HepG2 (cell line): ENCODE data around the gene SH2D3C. TPM values are rescaled to one million over a fixed set of nuclear protein-coding genes. Genes with fewer than 3 reads are reported as not detected.
A peak's percentile ranks its signal among the peaks of the same experiment; 100 is the strongest.

ENCODE experiments used
- ARNT ChIP-seq: fragments of 450-650 bp; IDR thresholded peaks from 2 replicates; pipeline ENCODE4 v1.6.1; 2017
- IRF2 ChIP-seq: IDR thresholded peaks from 2 replicates; pipeline ENCODE4 v1.6.1; 2018; ENCODE audit warnings: missing genetic modification reagents, missing compliant biosample characterization
- ISX ChIP-seq: sonication (generic); formaldehyde crosslinking; conservative IDR thresholded peaks from 2 replicates; pipeline ENCODE4 v1.5.0; 2020; ENCODE audit warnings: missing genetic modification reagents
- PTBP1 ChIP-seq: fragments of 200-400 bp; formaldehyde crosslinking; IDR thresholded peaks from 2 replicates; pipeline ENCODE4 v1.6.1; 2018; ENCODE audit warnings: low read length, low read depth; ENCODE audit not compliant: poor library complexity, severe bottlenecking
- WIZ ChIP-seq: sonication (generic); formaldehyde crosslinking; IDR thresholded peaks from 2 replicates; pipeline ENCODE4 v1.5.1; 2020; ENCODE audit warnings: mild to moderate bottlenecking, missing genetic modification reagents
- ZBTB7B ChIP-seq: sonication (generic); formaldehyde crosslinking; IDR thresholded peaks from 2 replicates; pipeline ENCODE4 v1.4.0; 2020; ENCODE audit warnings: missing genetic modification reagents
- ZFP41 ChIP-seq: sonication (generic); formaldehyde crosslinking; IDR thresholded peaks from 2 replicates; pipeline ENCODE4 v1.4.0; 2020; ENCODE audit warnings: mild to moderate bottlenecking, missing genetic modification reagents, borderline replicate concordance
- ZMYM2 ChIP-seq: sonication (generic); formaldehyde crosslinking; IDR thresholded peaks from 2 replicates; pipeline ENCODE4 v1.8.0; 2022; ENCODE audit warnings: mild to moderate bottlenecking, missing genetic modification reagents
- ZNF20 ChIP-seq: sonication (generic); formaldehyde crosslinking; IDR thresholded peaks from 2 replicates; pipeline ENCODE4 v1.4.0; 2020; ENCODE audit warnings: mild to moderate bottlenecking, moderate library complexity, missing genetic modification reagents
- ZNF530 ChIP-seq: sonication (generic); formaldehyde crosslinking; IDR thresholded peaks from 2 replicates; pipeline ENCODE4 v1.5.0; 2020; ENCODE audit warnings: low read depth, mild to moderate bottlenecking, missing genetic modification reagents
- ZNF598 ChIP-seq: sonication (generic); formaldehyde crosslinking; IDR thresholded peaks from 2 replicates; pipeline ENCODE4 v1.5.1; 2020; ENCODE audit warnings: mild to moderate bottlenecking, missing genetic modification reagents, borderline replicate concordance
- ZNF678 ChIP-seq: sonication (generic); formaldehyde crosslinking; IDR thresholded peaks from 2 replicates; pipeline ENCODE4 v1.4.0; 2020; ENCODE audit warnings: mild to moderate bottlenecking, missing genetic modification reagents
- ZNF746 ChIP-seq: sonication (generic); formaldehyde crosslinking; IDR thresholded peaks from 2 replicates; pipeline ENCODE4 v1.8.0; 2022; ENCODE audit warnings: mild to moderate bottlenecking, missing genetic modification reagents
- polyA plus RNA-seq, 8 experiments: library from polyadenylated mRNA; depleted of rRNA in 3 of 8; stranded (reverse) in 7 of 8; unstranded in 1 of 8; fragments of >200 nt; fragmentation: Illumina TruSeq in 4 of 8; extraction: Trizol in 4 of 8; gene quantifications; 2 replicates each; pipeline versions ENCODE4 v1.2.1 to v1.2.3, GENCODE V29; 2011 to 2016; ENCODE audit warnings: low read depth in 4 of 8, missing spikeins in 1 of 8, mixed read lengths in 1 of 8; ENCODE audit not compliant: insufficient read depth in 1 of 8
- total RNA-seq, 5 experiments: library from RNA; depleted of rRNA; stranded (reverse); fragments of >200 nt; fragmentation: Illumina TruSeq; extraction: Trizol; gene quantifications; 2 replicates each; pipeline ENCODE4 v1.2.3, GENCODE V29; 2016; ENCODE audit warnings: low read depth in 1 of 5
- TF ChIP-seq, protein P1 (sequence below): sonication (generic); formaldehyde crosslinking; IDR thresholded peaks from 2 replicates; pipeline ENCODE4 v1.5.0; 2020; ENCODE audit warnings: mild to moderate bottlenecking, missing genetic modification reagents
- TF ChIP-seq, protein P2 (sequence below): sonication (generic); formaldehyde crosslinking; IDR thresholded peaks from 2 replicates; pipeline ENCODE4 v1.5.0; 2020; ENCODE audit warnings: missing genetic modification reagents
- TF ChIP-seq, protein P3 (sequence below): sonication (generic); formaldehyde crosslinking; IDR thresholded peaks from 2 replicates; pipeline ENCODE4 v1.8.1; 2023; ENCODE audit warnings: missing genetic modification reagents, inconsistent platforms, borderline replicate concordance
- TF ChIP-seq, protein P4 (sequence below): sonication (generic); formaldehyde crosslinking; IDR thresholded peaks from 2 replicates; pipeline ENCODE4 v1.4.0; 2020; ENCODE audit warnings: mild to moderate bottlenecking, missing genetic modification reagents
- TF ChIP-seq, protein P5 (sequence below): sonication (generic); formaldehyde crosslinking; IDR thresholded peaks from 2 replicates; pipeline ENCODE4 v1.9.0; 2022; ENCODE audit warnings: missing genetic modification reagents, mild to moderate bottlenecking, borderline replicate concordance
- TF ChIP-seq, protein P6 (sequence below): sonication (generic); formaldehyde crosslinking; IDR thresholded peaks from 2 replicates; pipeline ENCODE4 v1.4.0; 2020; ENCODE audit warnings: missing genetic modification reagents

SH2D3C gene
- total and polyA plus RNA-seq, 2 of the 13 experiments (the other 11 are each of a cell fraction or from before 2014, with no cell fraction given), result not detected

DNA sequence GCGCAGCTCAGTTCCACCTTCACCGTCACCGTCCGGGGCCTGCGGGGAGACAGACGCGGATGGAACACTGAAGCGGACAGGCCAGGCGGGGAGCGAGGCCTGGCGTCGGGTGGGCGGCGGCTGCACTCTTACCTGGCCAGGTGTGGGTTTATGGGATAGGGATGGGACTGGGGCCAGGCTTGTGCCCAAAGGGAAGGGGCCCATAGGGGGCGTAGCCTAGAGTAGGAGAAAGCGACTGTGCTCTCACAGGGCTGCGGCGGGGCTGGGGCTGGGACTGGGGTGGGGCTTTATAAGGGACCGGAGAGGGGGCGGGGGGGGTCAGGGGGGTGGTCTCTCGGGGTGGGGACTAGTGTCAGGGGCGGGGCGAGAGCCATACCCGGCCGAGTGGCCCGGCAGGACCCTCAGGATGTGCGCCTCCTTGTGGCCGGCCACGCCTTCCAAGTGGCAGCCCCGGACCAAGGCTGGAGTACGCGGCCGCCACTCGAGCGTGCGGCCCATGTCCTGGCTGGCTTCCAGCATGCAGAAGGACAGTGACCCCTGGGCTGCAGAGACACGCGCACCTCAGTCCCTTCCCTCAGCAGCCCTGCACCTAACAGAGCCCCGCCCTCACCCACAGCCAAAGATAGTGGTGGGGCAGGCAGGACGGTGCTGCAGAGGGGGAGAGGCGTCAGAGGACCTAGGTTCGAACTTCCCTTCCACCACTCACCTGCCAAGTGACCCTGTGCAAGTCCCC lies 47.0 kb upstream of the SH2D3C start (continued):
- TF ChIP-seq, protein P1, sequence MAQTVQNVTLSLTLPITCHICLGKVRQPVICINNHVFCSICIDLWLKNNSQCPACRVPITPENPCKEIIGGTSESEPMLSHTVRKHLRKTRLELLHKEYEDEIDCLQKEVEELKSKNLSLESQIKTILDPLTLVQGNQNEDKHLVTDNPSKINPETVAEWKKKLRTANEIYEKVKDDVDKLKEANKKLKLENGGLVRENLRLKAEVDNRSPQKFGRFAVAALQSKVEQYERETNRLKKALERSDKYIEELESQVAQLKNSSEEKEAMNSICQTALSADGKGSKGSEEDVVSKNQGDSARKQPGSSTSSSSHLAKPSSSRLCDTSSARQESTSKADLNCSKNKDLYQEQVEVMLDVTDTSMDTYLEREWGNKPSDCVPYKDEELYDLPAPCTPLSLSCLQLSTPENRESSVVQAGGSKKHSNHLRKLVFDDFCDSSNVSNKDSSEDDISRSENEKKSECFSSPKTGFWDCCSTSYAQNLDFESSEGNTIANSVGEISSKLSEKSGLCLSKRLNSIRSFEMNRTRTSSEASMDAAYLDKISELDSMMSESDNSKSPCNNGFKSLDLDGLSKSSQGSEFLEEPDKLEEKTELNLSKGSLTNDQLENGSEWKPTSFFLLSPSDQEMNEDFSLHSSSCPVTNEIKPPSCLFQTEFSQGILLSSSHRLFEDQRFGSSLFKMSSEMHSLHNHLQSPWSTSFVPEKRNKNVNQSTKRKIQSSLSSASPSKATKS (CRISPR knock-in tag), result no peak
- TF ChIP-seq ZNF20 (CRISPR knock-in tag) (no peak), PTBP1 (no peak), ZNF678 (CRISPR knock-in tag) (no peak), ZNF746 (CRISPR knock-in tag) (no peak), ZMYM2 (no peak; the same call in 1 of the 2 replicates), ZNF598 (no peak), IRF2 (CRISPR knock-in tag) (no peak), ISX (no peak), ZFP41 (CRISPR knock-in tag) (no peak), ZBTB7B (CRISPR knock-in tag) (peak; percentile 76), ZNF530 (CRISPR knock-in tag) (no peak), WIZ (CRISPR knock-in tag) (no peak), ARNT (no peak)
- TF ChIP-seq, protein P2, sequence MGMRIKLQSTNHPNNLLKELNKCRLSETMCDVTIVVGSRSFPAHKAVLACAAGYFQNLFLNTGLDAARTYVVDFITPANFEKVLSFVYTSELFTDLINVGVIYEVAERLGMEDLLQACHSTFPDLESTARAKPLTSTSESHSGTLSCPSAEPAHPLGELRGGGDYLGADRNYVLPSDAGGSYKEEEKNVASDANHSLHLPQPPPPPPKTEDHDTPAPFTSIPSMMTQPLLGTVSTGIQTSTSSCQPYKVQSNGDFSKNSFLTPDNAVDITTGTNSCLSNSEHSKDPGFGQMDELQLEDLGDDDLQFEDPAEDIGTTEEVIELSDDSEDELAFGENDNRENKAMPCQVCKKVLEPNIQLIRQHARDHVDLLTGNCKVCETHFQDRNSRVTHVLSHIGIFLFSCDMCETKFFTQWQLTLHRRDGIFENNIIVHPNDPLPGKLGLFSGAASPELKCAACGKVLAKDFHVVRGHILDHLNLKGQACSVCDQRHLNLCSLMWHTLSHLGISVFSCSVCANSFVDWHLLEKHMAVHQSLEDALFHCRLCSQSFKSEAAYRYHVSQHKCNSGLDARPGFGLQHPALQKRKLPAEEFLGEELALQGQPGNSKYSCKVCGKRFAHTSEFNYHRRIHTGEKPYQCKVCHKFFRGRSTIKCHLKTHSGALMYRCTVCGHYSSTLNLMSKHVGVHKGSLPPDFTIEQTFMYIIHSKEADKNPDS (CRISPR knock-in tag), result peak; percentile 62; the same call in 1 of the 2 replicates
- TF ChIP-seq, protein P3, sequence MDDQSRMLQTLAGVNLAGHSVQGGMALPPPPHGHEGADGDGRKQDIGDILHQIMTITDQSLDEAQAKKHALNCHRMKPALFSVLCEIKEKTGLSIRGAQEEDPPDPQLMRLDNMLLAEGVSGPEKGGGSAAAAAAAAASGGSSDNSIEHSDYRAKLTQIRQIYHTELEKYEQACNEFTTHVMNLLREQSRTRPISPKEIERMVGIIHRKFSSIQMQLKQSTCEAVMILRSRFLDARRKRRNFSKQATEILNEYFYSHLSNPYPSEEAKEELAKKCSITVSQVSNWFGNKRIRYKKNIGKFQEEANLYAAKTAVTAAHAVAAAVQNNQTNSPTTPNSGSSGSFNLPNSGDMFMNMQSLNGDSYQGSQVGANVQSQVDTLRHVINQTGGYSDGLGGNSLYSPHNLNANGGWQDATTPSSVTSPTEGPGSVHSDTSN (CRISPR knock-in tag), result no peak
- TF ChIP-seq, protein P4, sequence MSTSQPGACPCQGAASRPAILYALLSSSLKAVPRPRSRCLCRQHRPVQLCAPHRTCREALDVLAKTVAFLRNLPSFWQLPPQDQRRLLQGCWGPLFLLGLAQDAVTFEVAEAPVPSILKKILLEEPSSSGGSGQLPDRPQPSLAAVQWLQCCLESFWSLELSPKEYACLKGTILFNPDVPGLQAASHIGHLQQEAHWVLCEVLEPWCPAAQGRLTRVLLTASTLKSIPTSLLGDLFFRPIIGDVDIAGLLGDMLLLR (CRISPR knock-in tag), result no peak
- TF ChIP-seq, protein P5, sequence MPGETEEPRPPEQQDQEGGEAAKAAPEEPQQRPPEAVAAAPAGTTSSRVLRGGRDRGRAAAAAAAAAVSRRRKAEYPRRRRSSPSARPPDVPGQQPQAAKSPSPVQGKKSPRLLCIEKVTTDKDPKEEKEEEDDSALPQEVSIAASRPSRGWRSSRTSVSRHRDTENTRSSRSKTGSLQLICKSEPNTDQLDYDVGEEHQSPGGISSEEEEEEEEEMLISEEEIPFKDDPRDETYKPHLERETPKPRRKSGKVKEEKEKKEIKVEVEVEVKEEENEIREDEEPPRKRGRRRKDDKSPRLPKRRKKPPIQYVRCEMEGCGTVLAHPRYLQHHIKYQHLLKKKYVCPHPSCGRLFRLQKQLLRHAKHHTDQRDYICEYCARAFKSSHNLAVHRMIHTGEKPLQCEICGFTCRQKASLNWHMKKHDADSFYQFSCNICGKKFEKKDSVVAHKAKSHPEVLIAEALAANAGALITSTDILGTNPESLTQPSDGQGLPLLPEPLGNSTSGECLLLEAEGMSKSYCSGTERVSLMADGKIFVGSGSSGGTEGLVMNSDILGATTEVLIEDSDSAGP (CRISPR knock-in tag), result peak; percentile 54
- TF ChIP-seq, protein P6, sequence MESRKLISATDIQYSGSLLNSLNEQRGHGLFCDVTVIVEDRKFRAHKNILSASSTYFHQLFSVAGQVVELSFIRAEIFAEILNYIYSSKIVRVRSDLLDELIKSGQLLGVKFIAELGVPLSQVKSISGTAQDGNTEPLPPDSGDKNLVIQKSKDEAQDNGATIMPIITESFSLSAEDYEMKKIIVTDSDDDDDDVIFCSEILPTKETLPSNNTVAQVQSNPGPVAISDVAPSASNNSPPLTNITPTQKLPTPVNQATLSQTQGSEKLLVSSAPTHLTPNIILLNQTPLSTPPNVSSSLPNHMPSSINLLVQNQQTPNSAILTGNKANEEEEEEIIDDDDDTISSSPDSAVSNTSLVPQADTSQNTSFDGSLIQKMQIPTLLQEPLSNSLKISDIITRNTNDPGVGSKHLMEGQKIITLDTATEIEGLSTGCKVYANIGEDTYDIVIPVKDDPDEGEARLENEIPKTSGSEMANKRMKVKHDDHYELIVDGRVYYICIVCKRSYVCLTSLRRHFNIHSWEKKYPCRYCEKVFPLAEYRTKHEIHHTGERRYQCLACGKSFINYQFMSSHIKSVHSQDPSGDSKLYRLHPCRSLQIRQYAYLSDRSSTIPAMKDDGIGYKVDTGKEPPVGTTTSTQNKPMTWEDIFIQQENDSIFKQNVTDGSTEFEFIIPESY (CRISPR knock-in tag), result peak; percentile 56; the same call in 1 of the 2 replicates
